Natural killer cell (primary cell): Measurements from ENCODE around the gene TK1. TPM values are rescaled to one million over a fixed set of nuclear protein-coding genes. Genes with fewer than 3 reads are reported as not detected.

Experiments
- ATAC-seq, 3 donors: fragments of 150-1000 bp in 2 of 3; fragments of 200-7000 bp in 1 of 3; cut with Tn5 transposase; 1 replicate in 1 of 3; 2 replicates in 2 of 3; pipeline ENCODE4 v1.10.0; 2021; ENCODE audit warnings: mild to moderate bottlenecking in 2 of 3, moderate library complexity in 2 of 3
- DNase-seq, 2 donors: peaks; one replicate each; pipeline versions ENCODE4 v3.0.0 to v3.0.0-alpha.2; 2013 to 2021; ENCODE audit warnings: mixed read lengths in 1 of 2
- H3K27ac ChIP-seq: one replicate; pipeline ENCODE4 v1.5.1; 2013; ENCODE audit warnings: mild to moderate bottlenecking, low read length
- H3K27me3 ChIP-seq: one replicate; pipeline ENCODE4 v1.6.1; 2013; ENCODE audit warnings: low read length; ENCODE audit not compliant: control insufficient read depth, insufficient read depth
- H3K36me3 ChIP-seq: one replicate; pipeline ENCODE4 v1.6.1; 2013; ENCODE audit warnings: low read length; ENCODE audit not compliant: control insufficient read depth, insufficient read depth
- H3K4me1 ChIP-seq: one replicate; pipeline ENCODE4 v1.6.1; 2013; ENCODE audit warnings: low read length; ENCODE audit not compliant: control insufficient read depth, insufficient read depth
- H3K4me3 ChIP-seq: one replicate; pipeline ENCODE4 v1.5.1; 2013; ENCODE audit warnings: low read length
- H3K9me3 ChIP-seq: one replicate; pipeline ENCODE4 v1.6.1; 2013; ENCODE audit warnings: low read length; ENCODE audit not compliant: control insufficient read depth, insufficient read depth
- H3K27ac Mint-ChIP-seq, 2 donors: one replicate each; pipeline ENCODE4 v1.8.0; 2022; ENCODE audit warnings: mild to moderate bottlenecking in 2 of 2, mixed read lengths in 2 of 2, moderate library complexity in 1 of 2
- H3K27me3 Mint-ChIP-seq, 2 donors: one replicate each; pipeline ENCODE4 v1.8.0; 2022; ENCODE audit warnings: low read depth in 2 of 2, mixed read lengths in 2 of 2
- H3K36me3 Mint-ChIP-seq: one replicate; pipeline ENCODE4 v1.8.0; 2022; ENCODE audit warnings: mixed read lengths
- H3K4me1 Mint-ChIP-seq, 2 donors: one replicate each; pipeline ENCODE4 v1.8.0; 2022; ENCODE audit warnings: mixed read lengths in 2 of 2
- H3K4me3 Mint-ChIP-seq: one replicate; pipeline ENCODE4 v1.8.0; 2022; ENCODE audit warnings: mild to moderate bottlenecking, moderate library complexity, mixed read lengths
- H3K9me3 Mint-ChIP-seq, 2 donors: one replicate each; pipeline ENCODE4 v1.8.0; 2022; ENCODE audit warnings: mixed read lengths in 2 of 2
- WGBS: methylation state at CpG from one replicate; pipeline ENCODE4 v1.1.7; 2013; ENCODE audit warnings: missing lambda C conversion rate; ENCODE audit not compliant: insufficient coverage; 5-methylcytosine and 5-hydroxymethylcytosine counted together
- intact Hi-C: fragments of 100-400 bp; cut with micrococcal nuclease; formaldehyde crosslinking; loops from one replicate; pipeline ENCODE4 v1.14.2; 2022
- total RNA-seq, 4 donors: library from RNA; stranded (reverse); fragments of 120-200 nt in 1 of 4; gene quantifications; one replicate each; pipeline versions ENCODE4 v1.2.3 to v1.2.4, GENCODE V29; 2013 to 2022
- TF ChIP-seq, protein P1 (sequence below): fragments of 200-600 bp; IDR thresholded peaks from one replicate; pipeline ENCODE4 v1.8.0; 2022; ENCODE audit warnings: antibody characterized with exemption

TK1 gene
- total RNA-seq, 3 donors from 2014 or later (not counting 1 experiment from before 2014, with no cell fraction given): 2.1 to 5.1 (median 3.9) TPM

- peaks cover 3% of the 10 kb centered on the region for H3K36me3 ChIP-seq
- H3K36me3 Mint-ChIP-seq: no peaks in the 10 kb centered on the region
- peak overlapping the region; percentile 78 for H3K27ac ChIP-seq
- peaks cover 9 to 22% of the 10 kb centered on the region in 2 donors for H3K4me1 Mint-ChIP-seq
- peaks cover 0 to 5% of the 10 kb centered on the region in 2 donors for H3K27me3 Mint-ChIP-seq
- H3K27me3 ChIP-seq: no peaks in the 10 kb centered on the region
- H3K9me3 Mint-ChIP-seq: no peaks in the 10 kb centered on the region
- TF ChIP-seq, protein P1, sequence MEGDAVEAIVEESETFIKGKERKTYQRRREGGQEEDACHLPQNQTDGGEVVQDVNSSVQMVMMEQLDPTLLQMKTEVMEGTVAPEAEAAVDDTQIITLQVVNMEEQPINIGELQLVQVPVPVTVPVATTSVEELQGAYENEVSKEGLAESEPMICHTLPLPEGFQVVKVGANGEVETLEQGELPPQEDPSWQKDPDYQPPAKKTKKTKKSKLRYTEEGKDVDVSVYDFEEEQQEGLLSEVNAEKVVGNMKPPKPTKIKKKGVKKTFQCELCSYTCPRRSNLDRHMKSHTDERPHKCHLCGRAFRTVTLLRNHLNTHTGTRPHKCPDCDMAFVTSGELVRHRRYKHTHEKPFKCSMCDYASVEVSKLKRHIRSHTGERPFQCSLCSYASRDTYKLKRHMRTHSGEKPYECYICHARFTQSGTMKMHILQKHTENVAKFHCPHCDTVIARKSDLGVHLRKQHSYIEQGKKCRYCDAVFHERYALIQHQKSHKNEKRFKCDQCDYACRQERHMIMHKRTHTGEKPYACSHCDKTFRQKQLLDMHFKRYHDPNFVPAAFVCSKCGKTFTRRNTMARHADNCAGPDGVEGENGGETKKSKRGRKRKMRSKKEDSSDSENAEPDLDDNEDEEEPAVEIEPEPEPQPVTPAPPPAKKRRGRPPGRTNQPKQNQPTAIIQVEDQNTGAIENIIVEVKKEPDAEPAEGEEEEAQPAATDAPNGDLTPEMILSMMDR: no peak
- intact Hi-C loops: no loop called here
- no peaks in the 10 kb centered on the region for H3K9me3 ChIP-seq
- 37% methylated on average over 7 of the region's 8 CpGs for WGBS
- no peak overlapping the region for H3K4me3 Mint-ChIP-seq
- no peak overlapping the region for H3K27ac Mint-ChIP-seq
- H3K4me1 ChIP-seq: peaks cover 60% of the 10 kb centered on the region
- peak in 1 of 3 donors; percentile 54 for ATAC-seq
- H3K4me3 ChIP-seq: no peak overlapping the region
- DNase-seq: peak in 1 of 2 donors; percentile 54
Measured at GRCh38 chr17:78147315-78147998, 39.4 kb downstream of the TK1 start.

DNA sequence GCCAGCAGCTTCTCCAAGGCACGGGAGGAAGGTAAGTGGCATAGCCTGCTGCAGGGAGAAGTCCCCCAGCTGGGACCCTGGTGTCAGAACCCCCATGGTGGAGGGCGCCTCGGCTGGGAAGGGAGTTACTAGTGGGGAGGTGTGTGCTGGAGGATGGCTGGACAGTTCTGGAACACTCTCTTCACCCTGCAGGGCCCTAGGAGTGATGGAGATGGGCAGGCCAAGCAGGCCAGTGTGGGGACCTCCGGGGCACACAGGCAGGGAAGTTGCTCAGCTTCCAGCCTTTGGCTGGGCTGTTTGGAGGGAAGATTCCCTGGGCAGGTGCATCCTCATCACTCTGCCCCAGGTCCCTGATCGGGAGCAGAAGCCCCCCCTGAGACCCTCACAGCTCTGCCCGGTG lies 40.0 kb downstream of the TK1 start:
- 92% methylated on average over 6 of the region's 6 CpGs for WGBS

DNA sequence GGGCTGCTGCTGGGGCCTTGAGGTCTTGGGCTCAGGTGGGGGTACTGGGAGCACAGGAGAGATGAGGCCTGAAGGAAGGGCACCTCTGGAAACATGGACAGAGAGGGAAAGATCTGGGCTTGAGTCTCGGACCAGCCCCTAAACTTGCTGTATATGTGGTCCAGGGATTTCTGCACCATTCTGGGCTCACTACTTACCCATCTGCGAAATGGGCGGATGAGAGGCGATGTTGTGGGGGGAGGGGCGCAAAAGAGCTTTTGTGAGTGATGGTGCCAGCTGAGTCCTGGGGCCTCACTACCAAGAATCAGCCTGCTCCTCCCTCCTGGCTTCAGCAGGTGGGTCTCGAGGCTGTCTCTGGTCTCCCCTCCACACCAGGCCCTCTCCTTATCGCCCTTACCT lies 40.4 kb downstream of the TK1 start:
- no peak for DNase-seq
- ATAC-seq: no peak
- peaks cover 70% of the 10 kb centered on the region for H3K4me1 ChIP-seq
- H3K4me3 ChIP-seq: no peak overlapping the region
- Mint-ChIP-seq H3K9me3 (no peaks in the 10 kb centered on the region), H3K27ac (no peak overlapping the region), H3K27me3 (peaks cover 0 to 5% of the 10 kb centered on the region in 2 donors), H3K36me3 (no peaks in the 10 kb centered on the region), H3K4me3 (no peak overlapping the region), H3K4me1 (peaks cover 11 to 22% of the 10 kb centered on the region in 2 donors)
- TF ChIP-seq, protein P1: no peak
- intact Hi-C loops: no loop called here
- no peaks in the 10 kb centered on the region for H3K27me3 ChIP-seq
- peaks cover 13% of the 10 kb centered on the region for H3K36me3 ChIP-seq
- no peaks in the 10 kb centered on the region for H3K9me3 ChIP-seq
- 92% methylated on average over 7 of the region's 7 CpGs for WGBS
- peak overlapping the region; percentile 78 for H3K27ac ChIP-seq

More for the DNA sequence above, 40.0 kb downstream of the TK1 start:
- H3K4me1 Mint-ChIP-seq: peaks cover 11 to 22% of the 10 kb centered on the region in 2 donors
- TF ChIP-seq, protein P1: no peak
- H3K9me3 Mint-ChIP-seq: no peaks in the 10 kb centered on the region
- H3K9me3 ChIP-seq: no peaks in the 10 kb centered on the region
- H3K36me3 Mint-ChIP-seq: no peaks in the 10 kb centered on the region
- peak overlapping the region; percentile 78 for H3K27ac ChIP-seq
- peaks cover 9% of the 10 kb centered on the region for H3K36me3 ChIP-seq
- no peak overlapping the region for H3K4me3 ChIP-seq
- H3K27me3 Mint-ChIP-seq: peaks cover 0 to 5% of the 10 kb centered on the region in 2 donors
- H3K4me1 ChIP-seq: peaks cover 66% of the 10 kb centered on the region
- ATAC-seq (no peak), DNase-seq (no peak)
- H3K27me3 ChIP-seq: no peaks in the 10 kb centered on the region
- intact Hi-C loops: no loop called here
- H3K4me3 Mint-ChIP-seq: no peak overlapping the region
- H3K27ac Mint-ChIP-seq: no peak overlapping the region
